Measurements from ENCODE around the gene MAFB.

The MAFB gene

GRCh38 chr20:40639132-40639531, 49.9 kb downstream of the MAFB start:
- TF ChIP-seq CTCF (conservative IDR thresholded peaks at IDR 0.05; ENCODE audit: control insufficient read depth, insufficient read depth, low read depth, low read length), result no peak
- no peak for DNase-seq (ENCODE audit: low read depth)
- no peak overlapping the region for H3K4me3 ChIP-seq (ENCODE audit: control insufficient read depth, low read depth, low read length)

GRCh38 chr20:40638414-40638813, 50.6 kb downstream of the MAFB start:
- no peak for DNase-seq (ENCODE audit: low read depth)
- no peak overlapping the region for H3K4me3 ChIP-seq (ENCODE audit: control insufficient read depth, low read depth, low read length)
- no peak for TF ChIP-seq CTCF (conservative IDR thresholded peaks at IDR 0.05; ENCODE audit: control insufficient read depth, insufficient read depth, low read depth, low read length)

GRCh38 chr20:40637176-40637575, 51.9 kb downstream of the MAFB start:
- no peak overlapping the region for H3K4me3 ChIP-seq (ENCODE audit: control insufficient read depth, low read depth, low read length)
- no peak for TF ChIP-seq CTCF (conservative IDR thresholded peaks at IDR 0.05; ENCODE audit: control insufficient read depth, insufficient read depth, low read depth, low read length)
- no peak for DNase-seq (ENCODE audit: low read depth)

- no peak overlapping the region for H3K4me3 ChIP-seq (ENCODE audit: control insufficient read depth, low read depth, low read length)
- no peak for TF ChIP-seq CTCF (conservative IDR thresholded peaks at IDR 0.05; ENCODE audit: control insufficient read depth, insufficient read depth, low read depth, low read length)
- no peak for DNase-seq (ENCODE audit: low read depth)
Observed at GRCh38 chr20:40636486-40636885, 52.5 kb downstream of the MAFB start.

- H3K4me3 ChIP-seq (ENCODE audit: control insufficient read depth, low read depth, low read length), result no peak overlapping the region
- no peak for TF ChIP-seq CTCF (conservative IDR thresholded peaks at IDR 0.05; ENCODE audit: control insufficient read depth, insufficient read depth, low read depth, low read length)
- DNase-seq (ENCODE audit: low read depth), result no peak
Observed at GRCh38 chr20:40635971-40636370, 53.1 kb downstream of the MAFB start.
